DOHH2 (cell line): ENCODE data around the gene RBMS3.

Experiments
- CTCF ChIP-seq: fragments of 200-600 bp; sonication (generic); IDR thresholded peaks from one replicate; pipeline ENCODE4 v1.5.1; 2014; ENCODE audit warnings: antibody characterized with exemption, mild to moderate bottlenecking, low read depth, low read length; ENCODE audit not compliant: poor library complexity, severe bottlenecking
- EZH2phosphoT487 ChIP-seq: fragments of 200-600 bp; sonication (generic); IDR thresholded peaks from 2 replicates; pipeline ENCODE4 v1.6.1; 2017; ENCODE audit warnings: borderline replicate concordance, mild to moderate bottlenecking, antibody characterized with exemption, low read length, moderate library complexity, mixed read lengths

GRCh38 chr3:29282427-29283230, 1.8 kb downstream of the RBMS3 start:
- TF ChIP-seq CTCF = no peak
- no peak for TF ChIP-seq EZH2phosphoT487
